Neural cell (in vitro differentiated cells): ENCODE results near the gene POU3F2.

Experiments
- CTCF ChIP-seq: fragments of 450-650 bp; IDR thresholded peaks from 2 replicates; pipeline ENCODE4 v1.5.1; 2014; ENCODE audit warnings: antibody characterized with exemption, mild to moderate bottlenecking, moderate library complexity; ENCODE audit not compliant: poor library complexity, severe bottlenecking
- EP300 ChIP-seq: fragments of 450-650 bp; conservative IDR thresholded peaks from 2 replicates; pipeline ENCODE4 v1.6.1; 2014; ENCODE audit warnings: antibody characterized with exemption, mild to moderate bottlenecking, moderate library complexity; ENCODE audit not compliant: poor library complexity, severe bottlenecking
- EZH2 ChIP-seq: fragments of 200-600, 300-800 bp; shearing (Covaris generic), sonication (generic); IDR thresholded peaks from 2 replicates; pipeline ENCODE4 v1.6.1; 2014; ENCODE audit warnings: antibody characterized with exemption, low read length, borderline replicate concordance, mild to moderate bottlenecking; ENCODE audit not compliant: insufficient read depth, poor library complexity, severe bottlenecking
- MXI1 ChIP-seq: fragments of 450-650 bp; conservative IDR thresholded peaks from 2 replicates; pipeline ENCODE4 v1.6.1; 2014; ENCODE audit warnings: antibody characterized with exemption, mild to moderate bottlenecking; ENCODE audit not compliant: poor library complexity, severe bottlenecking
- POLR2AphosphoS5 ChIP-seq: IDR thresholded peaks from 2 replicates; pipeline ENCODE4 v1.6.1; 2012
- RAD21 ChIP-seq: fragments of 450-650 bp; conservative IDR thresholded peaks from 2 replicates; pipeline ENCODE4 v1.6.1; 2014; ENCODE audit warnings: antibody characterized with exemption, mild to moderate bottlenecking, moderate library complexity
- REST ChIP-seq: IDR thresholded peaks from 2 replicates; pipeline ENCODE4 v1.6.1; 2012; ENCODE audit warnings: borderline replicate concordance
- SMC3 ChIP-seq: fragments of 450-650 bp; conservative IDR thresholded peaks from 2 replicates; pipeline ENCODE4 v1.6.1; 2014; ENCODE audit warnings: antibody characterized with exemption, mild to moderate bottlenecking, moderate library complexity; ENCODE audit not compliant: poor library complexity
- TAF1 ChIP-seq: IDR thresholded peaks from 2 replicates; pipeline ENCODE4 v1.6.1; 2012; ENCODE audit warnings: low read depth

- no peak for TF ChIP-seq REST
- TF ChIP-seq POLR2AphosphoS5 = no peak
- no peak for TF ChIP-seq CTCF
- no peak for TF ChIP-seq EP300
- TF ChIP-seq TAF1 = no peak
- no peak for TF ChIP-seq EZH2
- no peak for TF ChIP-seq RAD21
- no peak for TF ChIP-seq MXI1
- no peak for TF ChIP-seq SMC3
Measured at GRCh38 chr6:98841621-98842341, 7.4 kb downstream of the POU3F2 start.
